GM12872 (cell line): ENCODE data around the gene ASCC1.

Experiments
- CTCF ChIP-seq: IDR thresholded peaks from 3 replicates; pipeline ENCODE4 v1.5.1; 2011; ENCODE audit warnings: low read depth, mild to moderate bottlenecking, low read length, moderate library complexity; ENCODE audit not compliant: insufficient read depth

ASCC1 gene

GRCh38 chr10:72260239-72260975, 44.3 kb upstream of the ASCC1 start:
- no peak for TF ChIP-seq CTCF

- no peak for TF ChIP-seq CTCF
These were observed 43.6 kb upstream of the ASCC1 start for GRCh38 chr10:72259491-72260238.

- TF ChIP-seq CTCF = no peak
These were observed 42.5 kb upstream of the ASCC1 start for GRCh38 chr10:72258617-72259016.

DNA sequence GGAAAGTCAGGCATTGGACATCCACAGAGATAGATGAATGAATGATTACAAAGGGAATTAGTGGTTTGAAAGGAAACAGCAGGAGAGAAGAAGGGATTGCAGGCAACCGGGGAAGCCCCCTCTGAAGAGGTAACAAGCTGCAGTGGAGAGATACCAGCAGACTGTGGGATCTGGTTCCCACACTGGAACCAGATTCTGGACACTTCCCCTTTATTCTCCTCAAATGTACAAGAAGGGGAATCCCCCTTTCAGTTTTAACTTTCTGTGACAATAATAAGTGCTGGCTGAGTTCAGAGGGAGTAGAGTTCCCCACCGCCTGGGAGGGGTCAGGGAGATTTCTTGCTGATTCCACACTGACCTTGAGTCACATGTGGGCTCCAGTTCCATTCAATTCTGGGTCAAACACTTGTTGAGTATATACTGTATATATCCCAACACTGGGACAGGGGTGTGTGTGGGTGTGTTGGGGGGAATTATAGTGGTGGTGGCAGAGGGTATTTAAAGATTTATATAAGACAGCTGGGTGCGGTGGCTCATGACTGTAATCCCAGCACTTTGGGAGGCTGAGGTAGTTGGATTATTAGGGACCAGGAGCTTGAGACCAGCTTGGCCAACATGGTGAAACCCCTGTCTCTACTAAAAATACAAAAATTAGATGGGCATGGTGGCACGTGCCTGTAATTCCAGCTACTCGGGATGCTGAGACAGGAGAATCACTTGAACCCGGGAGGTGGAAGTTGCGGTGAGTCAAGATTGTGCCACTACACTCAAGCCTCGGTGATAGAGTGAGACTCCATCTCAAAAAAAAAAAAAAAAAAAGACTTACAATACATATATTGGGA, 41.2 kb upstream of the ASCC1 start:
- TF ChIP-seq CTCF = no peak

DNA sequence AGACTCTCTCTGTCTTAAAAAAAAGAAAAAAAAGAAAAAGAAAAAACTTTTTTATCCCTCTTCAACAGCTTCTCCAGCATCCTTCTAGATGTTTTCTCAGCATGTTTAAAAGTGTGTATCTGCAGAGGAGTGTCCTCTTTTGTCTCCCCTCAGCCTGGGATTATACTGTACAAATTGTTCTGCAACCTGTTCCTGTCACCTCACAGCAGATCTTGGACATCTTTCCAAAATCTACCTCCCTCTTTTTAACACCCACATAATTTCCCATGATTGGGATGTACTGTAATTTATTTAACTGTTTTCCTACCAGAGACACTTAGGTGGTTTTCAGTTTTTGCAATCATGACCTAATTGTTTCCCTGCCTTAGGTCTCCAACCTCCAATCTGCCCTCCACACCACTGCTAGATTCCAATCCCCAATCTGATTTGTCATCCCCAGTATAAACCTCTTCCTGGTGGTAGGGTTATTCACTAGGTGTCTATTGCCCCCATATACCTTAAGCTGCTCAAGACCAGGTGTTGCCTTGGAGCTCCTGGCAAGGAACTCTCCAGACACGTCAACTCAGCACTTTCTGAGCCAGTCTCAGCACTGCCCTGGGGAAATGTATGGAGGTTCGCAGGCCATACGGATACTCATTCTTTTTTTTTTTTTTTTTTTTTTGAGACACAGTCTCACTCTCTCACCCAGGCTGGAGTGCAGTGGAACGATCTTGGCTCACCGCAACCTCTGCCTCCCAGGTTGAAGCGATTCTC, 40.1 kb upstream of the ASCC1 start:
- no peak for TF ChIP-seq CTCF

DNA sequence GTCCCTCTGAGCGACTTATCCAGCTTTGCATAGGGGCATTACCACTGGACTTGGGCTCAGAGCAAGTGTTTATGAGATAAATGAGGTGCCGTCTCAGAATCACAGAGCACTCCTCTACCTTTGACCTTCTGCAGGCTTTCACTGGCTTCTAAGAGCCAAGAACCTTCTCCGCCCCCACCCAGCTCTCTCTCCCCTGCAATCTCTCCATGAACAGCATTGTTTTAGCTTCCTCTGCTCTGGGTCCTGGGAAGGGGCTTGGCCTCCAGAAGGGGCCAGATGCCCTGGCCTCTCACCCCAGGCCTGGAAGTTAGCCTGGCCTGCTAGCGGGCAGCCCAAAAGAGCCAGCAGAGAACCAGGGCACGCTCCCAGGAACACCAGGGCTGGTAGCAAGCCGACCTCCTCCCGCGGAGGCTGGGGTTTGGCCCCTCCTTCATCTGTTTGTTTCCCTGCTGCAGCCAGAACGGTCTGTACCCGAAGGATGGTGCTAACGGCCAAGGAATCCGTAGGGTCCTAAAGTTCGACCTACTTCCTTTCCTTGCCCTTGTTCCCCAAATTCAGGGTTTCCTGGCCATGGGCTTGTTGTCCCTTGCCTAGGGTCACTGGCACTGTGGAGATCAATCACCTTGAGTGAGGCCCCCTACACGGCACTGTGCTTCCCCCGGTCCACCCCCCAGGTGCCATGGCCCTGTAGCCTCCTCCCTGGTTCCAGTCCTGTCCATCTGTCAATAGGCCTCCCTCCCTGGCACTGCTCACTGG, 38.9 kb upstream of the ASCC1 start:
- no peak for TF ChIP-seq CTCF
